GM21515 (cell line): ENCODE measurements around the gene CCDC117.
"Not testable (repeated sequence)": the region's sequence is repeated elsewhere in the genome, so short reads cannot be mapped to it uniquely, and the experiment has no call there.

ENCODE experiments used
- ATAC-seq: cut with Tn5 transposase; IDR thresholded peaks from one replicate; pipeline ENCODE4 v1.9.1; 2021; ENCODE audit not compliant: unreplicated experiment

Gene CCDC117, protein sequence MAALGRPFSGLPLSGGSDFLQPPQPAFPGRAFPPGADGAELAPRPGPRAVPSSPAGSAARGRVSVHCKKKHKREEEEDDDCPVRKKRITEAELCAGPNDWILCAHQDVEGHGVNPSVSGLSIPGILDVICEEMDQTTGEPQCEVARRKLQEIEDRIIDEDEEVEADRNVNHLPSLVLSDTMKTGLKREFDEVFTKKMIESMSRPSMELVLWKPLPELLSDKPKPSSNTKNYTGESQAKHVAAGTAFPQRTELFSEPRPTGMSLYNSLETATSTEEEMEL

DNA sequence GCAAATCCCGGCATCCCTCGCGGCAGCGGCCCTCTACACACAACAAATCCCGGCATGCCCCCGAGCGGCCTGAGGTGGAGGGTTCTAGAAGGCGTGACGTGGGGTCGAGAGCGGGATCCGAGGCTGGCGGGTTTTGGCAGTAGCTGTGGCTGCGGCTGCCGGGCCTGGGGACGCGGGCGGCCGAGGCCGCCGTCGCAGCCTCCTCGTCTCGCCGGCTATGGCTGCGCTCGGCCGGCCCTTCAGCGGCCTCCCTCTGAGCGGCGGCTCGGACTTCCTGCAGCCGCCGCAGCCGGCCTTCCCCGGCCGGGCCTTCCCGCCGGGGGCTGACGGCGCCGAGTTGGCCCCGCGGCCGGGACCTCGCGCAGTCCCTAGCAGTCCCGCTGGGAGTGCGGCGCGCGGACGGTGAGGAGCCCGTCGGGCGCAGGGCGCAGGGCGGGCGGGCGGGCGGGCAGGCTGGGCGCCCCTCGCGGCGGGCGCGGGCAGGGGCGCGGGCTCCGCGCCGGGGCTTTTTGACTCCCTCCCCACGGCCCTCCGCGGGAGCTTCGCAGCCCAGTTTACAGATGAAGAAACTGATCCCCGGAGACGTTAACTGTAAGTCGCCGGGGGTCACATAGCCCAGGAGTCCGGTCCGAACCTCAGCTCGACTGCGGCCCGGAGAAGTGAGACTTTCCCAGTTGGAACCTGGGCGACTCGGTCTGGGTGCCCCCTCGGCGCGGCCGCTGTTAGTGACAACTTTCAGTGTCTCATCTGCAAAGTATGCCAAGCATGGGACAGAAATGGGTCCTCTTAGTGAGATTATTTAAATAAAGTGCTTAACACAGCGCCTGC is at the start of gene CCDC117:
Gene CCDC117 (plus strand): TSS at position 63 of the 828 bp plus-strand sequence. CDS start 155 bp downstream, at position 218.
- ATAC-seq, result peak; percentile 87

DNA sequence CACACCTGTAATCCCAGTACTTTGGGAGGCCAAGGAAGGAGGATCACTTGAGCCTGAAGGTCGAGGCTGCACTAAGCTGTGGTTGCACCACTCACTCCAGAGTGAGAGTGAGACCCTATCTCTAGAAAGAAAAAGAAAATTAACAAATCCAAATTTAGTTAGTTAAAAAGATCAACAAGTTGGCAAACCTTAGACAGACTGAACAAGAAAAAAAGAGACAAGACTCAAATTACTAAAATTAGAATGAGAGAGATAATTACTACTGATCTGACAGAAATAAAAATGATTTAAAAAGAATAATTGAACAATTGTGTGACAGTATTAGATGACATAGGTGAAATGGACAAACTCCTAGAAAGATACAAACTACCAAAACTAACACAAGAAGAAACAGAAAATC is 44.5 kb upstream of the CCDC117 start:
- ATAC-seq, result no peak

DNA sequence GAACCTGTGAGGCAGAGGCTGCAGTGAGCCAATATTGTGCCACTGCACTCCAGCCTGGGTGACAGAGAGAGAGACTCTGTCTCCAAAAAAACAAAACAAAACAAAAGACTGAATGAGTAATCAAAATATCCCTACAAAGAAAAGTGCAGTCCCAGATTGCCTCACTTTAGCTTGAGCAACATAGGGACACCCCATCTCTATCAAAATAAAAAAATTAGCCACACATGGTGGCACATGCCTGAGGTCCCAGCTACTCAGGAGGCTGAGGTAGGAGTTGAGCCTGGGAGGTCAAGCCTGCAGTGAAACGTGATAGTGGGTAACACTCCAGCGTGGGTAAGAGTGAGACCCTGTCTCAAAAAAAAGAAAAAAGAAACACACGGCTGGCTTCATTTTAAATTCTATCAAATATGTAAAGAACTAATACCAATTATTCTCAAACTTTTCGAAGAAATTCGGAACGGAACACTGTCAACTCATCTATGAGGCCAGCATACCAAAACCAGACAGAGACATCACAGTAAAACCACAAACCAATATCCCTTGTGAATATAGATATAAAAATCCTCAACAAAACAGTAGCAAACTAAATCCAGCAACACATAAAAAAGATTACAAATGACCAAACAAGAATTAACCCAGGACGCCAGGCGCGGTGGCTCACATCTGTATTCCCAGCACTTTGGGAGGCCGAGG is 43.7 kb upstream of the CCDC117 start:
- ATAC-seq, result no peak

DNA sequence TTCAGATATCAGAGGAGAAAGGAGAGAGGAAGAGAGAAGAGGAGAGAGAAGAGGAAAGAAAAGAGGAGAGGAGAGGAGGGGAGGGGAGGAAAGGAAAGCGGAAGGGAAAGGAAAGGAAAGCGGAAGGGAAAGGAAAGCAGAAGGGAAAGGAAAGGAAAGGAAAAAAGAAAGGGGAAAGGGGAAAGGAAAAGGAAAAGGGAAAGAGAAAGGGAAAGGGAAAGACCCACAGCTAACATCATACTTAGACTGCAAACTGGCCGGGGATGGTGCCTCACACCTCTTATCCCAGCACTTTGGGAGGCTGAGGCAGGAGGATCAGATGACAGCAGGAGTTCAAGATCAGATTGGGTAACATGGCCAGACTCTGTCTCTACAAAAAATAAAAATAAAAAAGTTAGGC is 42.3 kb upstream of the CCDC117 start:
- no peak for ATAC-seq

DNA sequence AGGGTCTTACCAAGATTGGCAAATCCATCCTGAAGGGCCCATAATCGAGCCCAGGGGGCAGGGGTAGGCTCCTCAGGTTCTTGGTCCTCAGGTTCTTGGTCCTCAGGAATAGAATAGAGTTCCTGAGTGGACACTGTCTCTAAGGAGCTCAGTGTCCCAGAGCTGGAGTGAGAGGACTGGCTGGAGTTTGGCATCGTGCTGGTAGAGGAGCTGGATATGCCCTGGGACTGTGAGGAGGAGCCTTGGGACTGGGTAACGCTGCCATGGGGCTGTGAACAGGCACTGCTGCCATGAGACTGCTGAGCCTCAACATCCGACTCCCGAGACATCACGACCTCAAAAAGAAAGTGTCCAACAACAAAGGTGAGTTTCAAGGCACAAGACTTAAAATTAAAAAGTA is 38.1 kb upstream of the CCDC117 start:
- no peak for ATAC-seq

DNA sequence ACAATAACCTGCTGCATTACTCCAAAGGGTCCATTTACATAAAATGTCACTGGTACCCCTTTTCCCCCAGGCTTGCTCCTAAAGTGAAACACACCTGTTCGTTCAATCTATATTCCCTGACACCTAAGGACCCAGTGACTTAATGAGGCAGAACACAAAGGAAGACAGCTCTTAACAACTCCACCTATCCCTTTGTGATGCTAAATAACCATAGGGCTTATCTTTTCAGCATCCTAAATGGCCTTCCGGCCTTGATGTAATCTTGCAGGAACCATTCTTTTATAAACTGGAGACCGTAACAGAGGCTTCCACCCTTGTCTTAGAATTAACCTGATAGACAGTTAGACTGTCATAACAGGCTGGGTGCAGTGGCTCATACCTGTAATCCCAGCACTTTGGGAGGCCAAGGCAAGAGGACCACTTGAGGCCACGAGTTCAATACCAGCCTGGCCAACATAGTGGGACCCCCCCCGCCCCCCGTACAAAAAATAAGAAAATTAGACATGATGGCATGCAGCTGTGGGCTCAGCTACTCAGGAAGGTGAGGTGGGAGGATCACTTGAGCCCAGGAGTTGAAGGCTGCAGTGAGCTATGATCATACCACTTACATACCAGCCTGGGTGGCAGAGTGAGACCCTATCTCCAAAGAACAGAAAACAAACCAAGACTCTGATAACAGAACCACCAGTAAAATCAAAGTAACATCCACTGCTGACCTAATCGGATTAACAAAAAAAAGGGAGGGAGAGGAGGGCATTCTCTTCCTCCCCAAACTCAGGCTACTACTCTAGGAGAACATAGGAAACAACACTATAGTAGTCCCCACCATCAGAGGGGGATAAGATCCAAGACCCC is 36.0 kb upstream of the CCDC117 start:
- ATAC-seq, result no peak

DNA sequence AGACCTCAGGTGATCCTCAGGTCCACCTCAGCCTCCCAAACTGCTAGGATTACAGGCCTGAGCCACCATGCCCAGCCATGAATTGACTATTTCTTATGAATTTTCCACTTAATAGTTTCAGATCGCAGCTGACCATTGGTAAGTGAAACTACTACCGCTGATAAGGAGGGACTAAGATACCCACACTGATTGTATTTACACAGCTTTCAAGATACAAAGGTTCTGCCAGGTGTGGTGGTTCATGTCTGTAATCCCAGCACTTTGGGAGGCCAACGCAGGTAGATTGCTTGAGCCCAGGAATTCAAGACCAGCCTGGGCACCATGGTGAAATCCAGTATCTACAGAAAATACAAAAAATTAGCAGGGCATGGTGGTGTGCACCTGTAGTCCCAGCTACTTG is 34.8 kb upstream of the CCDC117 start:
- ATAC-seq, result no peak

DNA sequence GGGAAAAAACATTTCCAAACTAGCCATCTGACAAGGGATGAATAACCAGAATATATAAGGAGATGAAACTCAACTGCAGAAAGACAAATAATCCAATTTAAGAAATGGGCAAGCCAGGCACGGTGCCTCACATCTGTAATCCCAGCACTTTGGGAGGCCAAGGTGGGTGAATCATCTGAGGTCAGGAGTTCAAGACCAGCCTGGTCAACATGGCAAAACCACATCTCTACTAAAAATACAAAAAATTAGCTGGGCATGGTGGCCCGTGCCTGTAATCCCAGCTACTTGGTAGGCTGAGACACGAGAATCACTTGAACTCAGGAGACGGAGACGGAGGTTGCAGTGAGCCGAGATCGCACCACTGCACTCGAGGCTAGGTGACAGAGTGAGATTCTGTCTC is 33.6 kb upstream of the CCDC117 start:
- ATAC-seq, result not testable (repeated sequence)

DNA sequence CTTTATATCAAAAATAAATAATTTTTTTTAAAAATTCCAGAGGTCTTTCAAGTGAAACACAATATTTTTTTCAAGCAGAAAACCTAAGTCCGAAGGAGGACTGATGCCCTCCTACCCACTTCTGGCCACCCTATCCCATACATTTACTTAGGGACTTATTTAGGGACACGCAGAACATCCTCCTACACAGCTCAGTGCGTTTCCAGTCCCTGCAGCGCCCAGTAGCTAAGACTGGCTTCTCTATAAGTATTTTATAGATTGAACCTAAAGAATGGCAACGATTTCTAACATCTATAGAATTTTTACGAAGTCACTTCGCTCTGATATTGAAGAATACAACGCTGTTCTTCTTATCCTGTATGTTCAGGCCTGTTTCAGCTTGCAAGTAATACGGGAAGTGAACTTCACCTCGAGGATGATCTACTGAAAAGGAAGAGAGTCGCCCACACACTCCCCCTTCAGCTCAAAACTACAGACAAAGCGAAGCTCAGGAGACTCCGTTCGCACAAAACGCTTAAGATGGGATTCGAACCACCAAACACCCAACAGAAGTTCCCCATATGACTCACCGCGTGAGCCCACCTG is 31.2 kb upstream of the CCDC117 start:
- ATAC-seq, result no peak

DNA sequence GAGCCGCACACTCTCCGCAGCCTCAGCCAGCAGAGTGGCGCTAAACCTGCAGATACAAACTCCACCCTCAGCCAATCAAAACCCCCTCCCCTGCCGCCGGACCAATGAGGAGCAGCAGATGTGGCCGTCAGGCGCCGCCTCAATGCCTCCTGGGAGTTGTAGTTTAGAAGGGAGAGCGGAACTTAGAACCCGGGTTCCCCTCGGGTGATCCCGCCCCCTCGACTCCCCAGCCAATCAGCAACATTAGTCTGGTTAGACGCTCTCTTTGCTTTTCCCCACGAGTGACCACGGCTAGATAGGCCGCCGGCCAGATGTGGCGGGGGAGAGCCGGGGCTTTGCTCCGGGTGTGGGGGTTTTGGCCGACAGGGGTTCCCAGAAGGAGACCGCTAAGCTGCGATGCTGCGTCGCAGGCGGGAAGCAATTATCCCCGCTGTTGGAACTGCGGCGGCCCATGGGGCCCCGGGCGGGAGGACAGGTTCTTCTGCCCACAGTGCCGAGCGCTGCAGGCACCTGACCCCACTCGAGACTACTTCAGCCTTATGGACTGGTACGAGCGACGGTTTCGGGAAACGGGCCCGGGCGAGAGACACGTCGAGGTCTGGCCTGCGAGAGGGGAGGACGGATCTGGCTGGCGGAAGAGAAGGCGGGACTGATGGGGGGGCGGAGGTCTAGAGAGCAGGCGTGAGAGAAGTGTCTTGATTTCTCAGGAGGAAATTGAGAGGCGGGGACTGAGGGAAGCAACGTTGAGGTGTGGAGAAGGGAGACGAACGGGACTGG is 30.5 kb upstream of the CCDC117 start, which contains the start of the genes CHEK2 and HSCB:
Gene CHEK2 (minus strand): TSS at position 36 of the 777 bp plus-strand sequence. CDS start 7,099 bp downstream, outside the sequence.
Gene HSCB (plus strand): TSS at position 255 of the 777 bp plus-strand sequence. CDS start 57 bp downstream, at position 312.
- peak; percentile 86 for ATAC-seq

DNA sequence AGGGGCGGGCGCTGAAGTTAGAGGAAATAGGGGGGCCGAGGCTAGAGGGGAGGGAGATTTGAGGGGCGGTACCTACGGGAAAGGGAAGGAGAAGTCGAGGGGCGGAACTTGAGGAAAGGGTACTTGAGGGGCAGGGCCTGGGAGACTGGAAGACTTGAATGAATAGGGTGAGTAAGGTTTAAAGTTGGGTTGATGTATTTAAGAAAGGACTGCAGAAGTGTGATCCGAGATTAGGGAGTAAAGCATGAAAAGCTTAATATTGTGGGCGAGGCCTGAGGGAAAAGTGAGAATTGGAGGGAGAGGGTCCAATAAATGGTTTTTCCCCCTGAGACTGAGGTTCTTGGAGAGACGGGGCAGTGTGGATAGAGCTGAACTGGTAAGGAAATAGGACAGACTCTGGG is 29.9 kb upstream of the CCDC117 start:
- no peak for ATAC-seq

DNA sequence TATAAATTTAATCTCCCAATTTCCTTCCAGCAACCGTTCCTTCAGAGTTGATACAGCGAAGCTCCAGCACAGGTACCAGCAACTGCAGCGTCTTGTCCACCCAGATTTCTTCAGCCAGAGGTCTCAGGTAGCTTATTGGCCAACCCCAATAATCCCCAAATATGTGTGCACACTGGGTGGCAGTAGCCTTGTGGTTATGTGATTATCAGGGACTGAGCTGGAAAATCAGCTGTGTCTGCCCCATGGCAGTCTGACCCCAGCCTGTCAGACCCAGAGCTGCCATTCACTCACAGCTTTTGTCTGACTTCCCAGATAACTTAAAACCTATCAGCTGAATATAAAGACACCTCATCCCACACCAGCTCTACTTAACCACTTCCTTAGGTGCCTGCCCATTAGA is 28.6 kb upstream of the CCDC117 start:
- no peak for ATAC-seq

DNA sequence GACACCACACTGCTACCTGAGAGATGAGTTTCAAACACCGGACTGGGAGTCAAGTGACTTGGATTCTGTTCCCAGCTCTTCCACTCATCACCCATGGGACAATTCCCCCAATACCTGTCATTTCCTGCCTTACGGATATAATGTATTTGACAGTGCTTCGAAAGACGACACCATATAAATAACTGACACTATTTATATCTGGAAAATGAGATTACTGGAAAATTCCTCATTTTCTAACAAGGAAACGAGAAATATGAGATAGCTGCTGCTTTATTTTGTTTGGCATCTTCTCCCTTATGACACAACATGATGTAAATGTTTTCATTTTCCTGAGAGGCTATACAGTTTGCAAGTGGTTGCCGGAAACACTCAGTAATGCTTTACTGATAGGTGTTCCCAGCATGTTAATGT is 22.0 kb upstream of the CCDC117 start:
- ATAC-seq, result no peak

DNA sequence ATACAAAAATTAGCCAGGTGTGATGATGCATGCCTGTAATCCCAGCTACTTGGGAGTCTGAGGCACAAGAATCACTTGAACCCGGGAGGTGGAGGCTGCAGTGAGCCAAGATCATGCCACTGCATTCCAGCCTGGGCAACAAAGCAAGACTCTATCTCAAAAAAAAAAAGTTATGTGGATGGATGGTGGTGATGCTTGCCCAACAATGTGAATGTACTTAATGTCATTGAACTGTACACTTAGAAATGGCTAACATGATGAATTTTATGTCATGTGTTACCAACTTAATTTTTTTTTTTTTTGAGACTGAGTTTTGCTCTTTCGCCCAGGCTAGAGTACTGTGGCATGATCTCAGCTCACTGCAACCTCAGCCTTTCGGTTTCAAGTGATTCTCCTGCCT is 18.0 kb upstream of the CCDC117 start:
- not testable (repeated sequence) for ATAC-seq

DNA sequence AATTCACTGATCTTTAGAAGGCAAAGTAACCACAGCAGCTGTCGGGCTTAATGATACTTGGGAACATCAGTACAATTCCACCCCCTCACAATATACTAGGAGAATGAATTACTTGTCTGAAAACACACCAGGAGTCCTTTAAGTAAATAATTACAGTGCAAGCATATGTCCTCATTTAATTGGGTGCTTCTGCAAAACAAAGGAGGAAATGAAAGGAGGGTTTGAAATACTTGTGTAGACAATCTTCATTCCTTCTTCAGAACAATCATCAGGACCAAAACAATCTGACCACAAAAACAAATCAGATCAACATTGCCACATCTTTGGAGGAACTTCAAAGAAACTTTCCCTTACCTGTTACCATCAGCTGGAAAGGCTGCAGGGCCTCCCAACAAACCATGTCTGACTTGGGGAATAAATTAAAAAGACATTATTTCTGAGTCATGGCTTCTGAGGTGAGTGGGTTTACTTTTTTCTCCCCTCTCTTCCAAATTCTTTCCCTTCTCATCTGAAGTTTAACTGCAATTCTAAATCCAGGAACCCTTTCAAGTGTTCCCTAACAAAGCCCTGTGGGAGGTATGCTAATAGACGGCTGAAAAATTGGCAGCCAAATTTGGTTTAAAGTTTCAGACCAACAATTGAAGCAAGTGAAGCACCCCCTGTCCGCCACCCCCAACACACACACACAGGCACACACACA is 12.5 kb upstream of the CCDC117 start:
- ATAC-seq, result no peak

DNA sequence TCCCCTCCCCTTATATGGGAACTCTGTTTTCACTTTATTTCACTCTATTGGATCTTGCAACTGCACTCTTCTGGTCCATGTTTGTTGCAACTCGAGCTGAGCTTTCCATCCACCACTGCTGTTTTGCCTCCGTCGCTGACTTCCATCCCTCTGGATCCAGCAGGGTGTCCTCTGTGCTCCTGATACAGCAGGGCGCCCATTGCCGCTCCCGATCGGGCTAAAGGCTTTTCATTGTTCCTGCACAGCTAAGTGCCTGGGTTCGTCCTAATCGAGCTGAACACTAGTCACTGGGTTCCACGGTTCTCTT is 11.1 kb upstream of the CCDC117 start:
- ATAC-seq, result no peak

DNA sequence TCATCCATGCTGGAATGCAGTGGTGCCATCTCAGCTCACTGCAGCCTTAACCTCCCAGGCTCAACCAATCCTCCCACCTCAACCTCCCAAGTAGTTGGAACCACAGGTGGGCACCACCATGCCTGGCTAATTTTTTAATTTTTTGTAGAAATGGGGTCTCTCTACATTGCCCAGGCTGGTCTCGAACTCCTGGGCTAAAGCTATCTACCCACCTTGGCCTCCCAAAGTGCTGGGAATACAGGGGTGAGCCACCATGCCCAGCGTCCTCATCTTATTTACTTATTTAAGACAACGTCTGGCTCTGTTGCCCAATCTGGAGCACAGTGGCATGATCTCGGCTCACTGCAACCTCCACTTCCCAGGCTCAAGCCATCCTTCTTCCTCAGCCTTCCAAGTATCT is 10.5 kb upstream of the CCDC117 start:
- not testable (repeated sequence) for ATAC-seq

DNA sequence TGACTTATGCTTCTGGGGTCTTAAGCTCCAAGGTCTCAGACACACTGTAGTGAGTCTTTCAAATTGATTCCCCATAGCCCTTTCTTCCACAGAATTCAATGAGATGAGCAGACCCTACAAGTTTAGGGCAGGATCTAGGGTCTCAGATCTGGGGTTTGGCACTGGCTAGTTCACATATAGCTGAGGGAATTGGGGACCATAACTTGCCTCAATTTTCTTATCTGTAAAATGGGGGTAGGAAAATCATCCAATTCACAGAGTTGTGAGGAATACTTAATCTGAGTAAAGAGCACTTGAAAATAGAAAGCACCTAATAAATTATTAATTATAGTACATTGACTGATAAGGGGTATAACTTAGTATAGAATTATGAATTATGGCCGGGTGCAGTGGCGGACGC is 5.9 kb upstream of the CCDC117 start:
- ATAC-seq, result no peak
